RWPE1 (cell line): ENCODE measurements around the gene PELI1.

Experiments
- CTCF ChIA-PET: fragments of 350-600 bp; sonication (Branson Sonifier 250); formaldehyde crosslinking; extraction: SDS; loops from one replicate; lab custom pipeline; 2021; lab: Yijun Ruan, JAX
- POLR2A ChIA-PET: fragments of 400-600 bp; formaldehyde crosslinking; extraction: SDS; loops from one replicate; lab custom pipeline; 2020; ENCODE audit warnings: antibody characterized with exemption; ENCODE audit not compliant: low non-redundant PET; lab: Yijun Ruan, JAX
- DNase-seq: peaks from one replicate; pipeline ENCODE4 v3.0.0; 2012; ENCODE audit warnings: low spot score
- H3K27ac ChIP-seq: fragments of 450-650 bp; 2 replicates; pipeline ENCODE4 v1.5.1; 2017
- TF ChIP-seq, protein P1 (sequence below): fragments of 450-650 bp; conservative IDR thresholded peaks from 2 replicates; pipeline ENCODE4 v1.5.1; 2017; ENCODE audit warnings: low read depth, mild to moderate bottlenecking

Gene PELI1

GRCh38 chr2:64137567-64137966 is 6.7 kb downstream of the PELI1 start:
- POLR2A ChIA-PET, result no interaction called here
- CTCF ChIA-PET, result no interaction called here

GRCh38 chr2:64135421-64135820 is 8.8 kb downstream of the PELI1 start:
- H3K27ac ChIP-seq, result no peak overlapping the region
- TF ChIP-seq, protein P1, sequence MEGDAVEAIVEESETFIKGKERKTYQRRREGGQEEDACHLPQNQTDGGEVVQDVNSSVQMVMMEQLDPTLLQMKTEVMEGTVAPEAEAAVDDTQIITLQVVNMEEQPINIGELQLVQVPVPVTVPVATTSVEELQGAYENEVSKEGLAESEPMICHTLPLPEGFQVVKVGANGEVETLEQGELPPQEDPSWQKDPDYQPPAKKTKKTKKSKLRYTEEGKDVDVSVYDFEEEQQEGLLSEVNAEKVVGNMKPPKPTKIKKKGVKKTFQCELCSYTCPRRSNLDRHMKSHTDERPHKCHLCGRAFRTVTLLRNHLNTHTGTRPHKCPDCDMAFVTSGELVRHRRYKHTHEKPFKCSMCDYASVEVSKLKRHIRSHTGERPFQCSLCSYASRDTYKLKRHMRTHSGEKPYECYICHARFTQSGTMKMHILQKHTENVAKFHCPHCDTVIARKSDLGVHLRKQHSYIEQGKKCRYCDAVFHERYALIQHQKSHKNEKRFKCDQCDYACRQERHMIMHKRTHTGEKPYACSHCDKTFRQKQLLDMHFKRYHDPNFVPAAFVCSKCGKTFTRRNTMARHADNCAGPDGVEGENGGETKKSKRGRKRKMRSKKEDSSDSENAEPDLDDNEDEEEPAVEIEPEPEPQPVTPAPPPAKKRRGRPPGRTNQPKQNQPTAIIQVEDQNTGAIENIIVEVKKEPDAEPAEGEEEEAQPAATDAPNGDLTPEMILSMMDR, result no peak
- ChIA-PET POLR2A (no interaction called here), CTCF (no interaction called here)
- DNase-seq, result no peak

More at GRCh38 chr2:64137567-64137966, 6.7 kb downstream of the PELI1 start:
- H3K27ac ChIP-seq, result no peak overlapping the region
- TF ChIP-seq, protein P1, result no peak
- no peak for DNase-seq

DNA sequence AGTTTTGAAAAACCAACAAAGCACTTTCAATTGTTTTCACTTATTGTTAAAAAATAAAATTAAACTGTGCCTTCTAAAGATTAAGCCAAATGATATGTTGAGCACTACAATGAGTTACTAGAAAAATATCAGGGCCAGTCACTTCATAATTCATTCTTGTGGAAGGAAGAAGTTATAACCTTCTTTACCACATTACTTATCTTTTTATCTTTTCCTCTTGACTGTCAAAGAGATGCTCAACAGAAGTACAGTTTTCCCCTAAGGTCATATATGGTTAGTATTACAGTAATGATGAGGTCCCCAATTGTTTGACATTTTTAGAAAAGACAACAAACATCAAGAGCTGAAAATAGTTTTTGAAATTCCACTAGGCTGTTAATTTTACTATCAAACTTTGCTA is 9.4 kb downstream of the PELI1 start:
- ChIA-PET CTCF (no interaction called here), POLR2A (no interaction called here)
- H3K27ac ChIP-seq, result no peak overlapping the region
- TF ChIP-seq, protein P1, result no peak
- no peak for DNase-seq

GRCh38 chr2:64133828-64134227 is 10.4 kb downstream of the PELI1 start:
- ChIA-PET CTCF (no interaction called here), POLR2A (interaction anchor here (0.6 kb wide), 1 partner anchor 174 kb away, joined by 3 read pairs; no protein-coding TSS in a partner anchor)
- H3K27ac ChIP-seq, result no peak overlapping the region
- TF ChIP-seq, protein P1, result no peak
- peak; percentile 60 for DNase-seq

- ChIA-PET CTCF (interaction anchor here (0.7 kb wide), 1 partner anchor 70 kb away, joined by 3 read pairs; no protein-coding TSS in a partner anchor), POLR2A (no interaction called here)
- no peak for DNase-seq
- H3K27ac ChIP-seq, result no peak overlapping the region
- TF ChIP-seq, protein P1, result no peak
Observed at GRCh38 chr2:64133354-64133753, 10.9 kb downstream of the PELI1 start.

GRCh38 chr2:64130333-64130732 is 13.9 kb downstream of the PELI1 start:
- POLR2A ChIA-PET, result no interaction called here
- TF ChIP-seq, protein P1, result no peak
- no peak overlapping the region for H3K27ac ChIP-seq
- DNase-seq, result no peak
- CTCF ChIA-PET, result no interaction called here

DNA sequence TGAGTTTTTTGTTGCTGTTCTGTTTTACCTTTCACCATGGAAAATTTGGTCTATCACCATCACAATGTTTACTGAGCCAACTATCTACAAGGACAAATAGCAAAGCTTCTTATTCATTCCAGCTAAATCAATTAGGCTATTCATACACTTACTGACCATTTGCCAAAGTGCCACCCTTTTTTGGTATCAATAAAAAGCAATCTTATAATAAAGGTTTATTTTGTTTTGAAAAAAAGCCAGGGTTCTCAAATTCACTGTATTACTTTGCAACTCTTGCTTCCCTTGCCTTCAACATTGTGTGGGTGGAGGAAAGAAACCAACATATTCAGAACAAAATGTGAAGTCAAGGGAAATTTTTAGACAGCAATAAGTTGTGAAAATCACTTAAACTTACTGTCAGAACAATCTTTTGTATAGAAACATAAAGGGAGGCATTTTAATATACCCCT is 15.3 kb downstream of the PELI1 start:
- no peak for DNase-seq
- CTCF ChIA-PET, result no interaction called here

More for the DNA sequence above, 15.3 kb downstream of the PELI1 start:
- TF ChIP-seq, protein P1, result no peak
- POLR2A ChIA-PET, result no interaction called here
- no peak overlapping the region for H3K27ac ChIP-seq
